ENCODE data around the gene CEP164. TPM values are rescaled to one million over a fixed set of nuclear protein-coding genes. Genes with fewer than 3 reads are reported as not detected.

Gene CEP164
- total RNA-seq, 4 donors from 2014 or later: 3.4 to 9.2 (median 5.8) TPM

DNA sequence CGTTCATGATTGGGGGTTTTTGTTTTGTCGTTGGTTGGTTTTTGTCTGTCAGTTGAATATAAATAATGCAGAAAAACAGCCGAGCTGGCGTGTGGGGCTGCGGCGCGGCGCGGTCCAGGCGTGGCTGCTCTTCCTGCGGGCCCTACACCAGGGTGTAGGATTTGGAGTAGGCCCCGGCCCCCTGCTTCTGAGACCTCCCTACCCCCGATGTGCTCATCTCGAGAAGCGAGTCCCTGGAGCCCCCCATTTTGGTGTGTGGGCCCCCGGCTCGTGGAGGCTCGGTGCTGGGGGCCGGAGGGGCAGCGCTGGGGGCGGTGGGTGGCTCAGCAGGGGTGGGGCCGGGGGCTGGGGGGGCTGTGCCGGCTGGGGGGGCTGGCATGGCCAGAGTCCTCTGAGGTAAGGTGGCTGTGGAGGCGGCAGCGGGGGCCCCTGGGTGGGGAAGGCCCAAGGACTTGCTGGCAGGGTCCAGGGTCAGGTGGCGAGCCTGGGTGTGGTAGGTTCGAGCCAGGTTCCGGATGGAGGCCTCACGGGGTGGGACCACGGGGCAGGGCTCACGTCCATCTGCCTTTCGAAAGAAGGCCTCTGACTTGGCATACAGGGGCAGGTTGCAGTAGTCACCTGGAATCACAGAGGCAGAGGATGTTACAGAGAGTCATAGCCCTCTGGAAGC is 100.7 kb downstream of the CEP164 start:
- no peak for TF ChIP-seq POLR2A (IDR thresholded peaks at IDR 0.05)
- TF ChIP-seq, protein P1, sequence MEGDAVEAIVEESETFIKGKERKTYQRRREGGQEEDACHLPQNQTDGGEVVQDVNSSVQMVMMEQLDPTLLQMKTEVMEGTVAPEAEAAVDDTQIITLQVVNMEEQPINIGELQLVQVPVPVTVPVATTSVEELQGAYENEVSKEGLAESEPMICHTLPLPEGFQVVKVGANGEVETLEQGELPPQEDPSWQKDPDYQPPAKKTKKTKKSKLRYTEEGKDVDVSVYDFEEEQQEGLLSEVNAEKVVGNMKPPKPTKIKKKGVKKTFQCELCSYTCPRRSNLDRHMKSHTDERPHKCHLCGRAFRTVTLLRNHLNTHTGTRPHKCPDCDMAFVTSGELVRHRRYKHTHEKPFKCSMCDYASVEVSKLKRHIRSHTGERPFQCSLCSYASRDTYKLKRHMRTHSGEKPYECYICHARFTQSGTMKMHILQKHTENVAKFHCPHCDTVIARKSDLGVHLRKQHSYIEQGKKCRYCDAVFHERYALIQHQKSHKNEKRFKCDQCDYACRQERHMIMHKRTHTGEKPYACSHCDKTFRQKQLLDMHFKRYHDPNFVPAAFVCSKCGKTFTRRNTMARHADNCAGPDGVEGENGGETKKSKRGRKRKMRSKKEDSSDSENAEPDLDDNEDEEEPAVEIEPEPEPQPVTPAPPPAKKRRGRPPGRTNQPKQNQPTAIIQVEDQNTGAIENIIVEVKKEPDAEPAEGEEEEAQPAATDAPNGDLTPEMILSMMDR (IDR thresholded peaks at IDR 0.05 in 4 of 5, conservative IDR thresholded peaks at IDR 0.05 in 1 of 5): no peak
- no peaks in the 10 kb centered on the region for H3K36me3 ChIP-seq
- no peak overlapping the region for H3K4me3 ChIP-seq
- in situ Hi-C loops (cut with MboI; ENCODE audit: low sequenced_read_pairs in 4 of 4) (loop anchor here in 3 of 4 donors (10.0 to 25.0 kb wide), 3 partner anchors 376 to 634 kb away; no protein-coding TSS in a partner anchor), intact Hi-C loops (cut with DNase I; ENCODE audit: low total_unique reads) (loop anchor here (5.0 to 10.0 kb wide), 2 partner anchors 389 to 516 kb away; no protein-coding TSS in a partner anchor)
- no peaks in the 10 kb centered on the region for H3K27me3 ChIP-seq
- no peaks in the 10 kb centered on the region for H3K9me3 ChIP-seq
- DNase-seq: no peak
- no peak for ATAC-seq
- no peaks in the 10 kb centered on the region for H3K4me1 ChIP-seq
- H3K27ac ChIP-seq: no peak overlapping the region

DNA sequence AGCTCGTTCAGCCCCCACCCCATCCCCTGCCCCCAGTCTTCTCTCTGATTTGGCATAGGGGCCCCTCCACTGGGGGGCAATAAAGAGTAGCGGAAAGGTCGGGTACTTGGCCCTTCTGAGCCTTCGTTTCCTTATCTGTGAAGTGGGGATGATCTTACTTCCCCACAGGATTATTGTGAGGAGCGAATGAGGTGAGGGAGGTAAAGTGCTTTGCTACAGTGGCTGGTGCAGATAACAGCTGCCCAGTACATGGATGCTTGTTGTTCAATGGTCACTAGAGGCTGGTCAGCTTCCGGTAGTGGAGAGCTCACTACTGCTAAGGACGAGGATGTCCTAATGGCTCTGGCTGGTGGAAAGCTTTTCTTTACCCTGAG is 101.2 kb downstream of the CEP164 start:
- TF ChIP-seq POLR2A (IDR thresholded peaks at IDR 0.05): no peak
- TF ChIP-seq, protein P1 (IDR thresholded peaks at IDR 0.05 in 4 of 5, conservative IDR thresholded peaks at IDR 0.05 in 1 of 5): no peak
- in situ Hi-C loops (cut with MboI; ENCODE audit: low sequenced_read_pairs in 4 of 4) (loop anchor here in 3 of 4 donors (10.0 to 25.0 kb wide), 3 partner anchors 376 to 633 kb away; no protein-coding TSS in a partner anchor), intact Hi-C loops (cut with DNase I; ENCODE audit: low total_unique reads) (loop anchor here (5.0 to 10.0 kb wide), 2 partner anchors 388 to 516 kb away; no protein-coding TSS in a partner anchor)
- H3K4me1 ChIP-seq: no peaks in the 10 kb centered on the region
- H3K36me3 ChIP-seq: no peaks in the 10 kb centered on the region
- no peak for DNase-seq
- H3K9me3 ChIP-seq: no peaks in the 10 kb centered on the region
- no peak overlapping the region for H3K4me3 ChIP-seq
- H3K27me3 ChIP-seq: no peaks in the 10 kb centered on the region
- H3K27ac ChIP-seq: no peak overlapping the region
- no peak for ATAC-seq

DNA sequence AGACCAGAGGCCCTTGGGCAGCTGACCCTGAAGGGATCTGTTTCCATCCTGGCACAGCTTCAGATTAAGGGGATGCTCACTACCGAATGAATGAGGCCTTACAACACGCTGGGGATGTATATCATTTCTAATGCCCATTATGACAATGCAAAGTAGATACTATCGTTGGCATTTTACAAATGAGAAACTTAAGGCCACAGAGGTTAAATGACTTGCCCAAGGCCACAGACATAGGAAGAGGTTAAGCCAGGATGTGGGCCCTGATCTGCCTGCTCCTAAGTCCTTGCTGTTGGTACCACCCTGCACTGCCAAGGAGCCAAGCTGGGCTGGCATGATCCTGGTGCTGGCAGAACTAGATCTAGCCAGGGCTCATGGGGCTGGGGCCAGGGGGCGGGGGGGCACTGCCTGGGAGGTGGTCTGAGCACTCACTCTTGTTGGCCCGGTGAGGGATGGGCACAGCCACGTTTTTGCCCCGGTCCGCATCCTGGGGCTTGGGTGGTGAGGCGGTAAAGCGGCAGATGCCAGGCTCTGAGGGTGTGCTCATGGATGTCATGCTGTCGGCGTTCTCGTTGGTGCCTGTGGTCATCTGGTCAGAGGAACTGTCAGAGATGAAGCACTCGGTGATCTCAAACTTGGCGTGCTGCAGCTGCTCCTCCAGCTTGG is 102.8 kb downstream of the CEP164 start:
- no peaks in the 10 kb centered on the region for H3K27me3 ChIP-seq
- no peaks in the 10 kb centered on the region for H3K4me1 ChIP-seq
- intact Hi-C loops (cut with DNase I; ENCODE audit: low total_unique reads): no loop called here
- TF ChIP-seq, protein P1 (IDR thresholded peaks at IDR 0.05 in 4 of 5, conservative IDR thresholded peaks at IDR 0.05 in 1 of 5): no peak
- TF ChIP-seq POLR2A (IDR thresholded peaks at IDR 0.05): no peak
- no peaks in the 10 kb centered on the region for H3K9me3 ChIP-seq
- ATAC-seq: no peak
- no peak for DNase-seq
- H3K27ac ChIP-seq: no peak overlapping the region
- no peaks in the 10 kb centered on the region for H3K36me3 ChIP-seq
- no peak overlapping the region for H3K4me3 ChIP-seq
- in situ Hi-C loops (cut with MboI; ENCODE audit: low sequenced_read_pairs in 4 of 4): loop anchor here in 1 of 4 donors (25.0 kb wide), 1 partner anchor 632 kb away; no protein-coding TSS in a partner anchor

DNA sequence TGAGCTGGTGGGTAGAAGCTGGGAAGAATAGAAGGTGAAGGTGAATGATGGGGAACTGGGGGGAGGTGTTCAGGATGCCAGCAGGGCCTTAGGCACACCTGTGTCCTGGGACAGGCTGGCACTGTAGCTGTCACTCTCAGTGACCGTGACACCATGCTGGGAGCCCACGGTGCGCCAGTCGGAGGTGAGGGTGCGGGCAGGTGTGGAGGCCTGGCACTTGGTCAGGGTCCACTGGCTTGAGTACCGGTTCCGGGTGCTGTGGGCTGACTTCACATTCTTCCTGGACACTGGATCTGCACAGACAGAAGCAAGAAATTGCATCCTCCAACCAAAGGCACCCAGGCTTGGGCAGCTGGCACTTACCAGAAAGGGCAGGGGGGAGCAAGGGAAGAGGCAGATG is 103.8 kb downstream of the CEP164 start:
- in situ Hi-C loops (cut with MboI; ENCODE audit: low sequenced_read_pairs in 4 of 4): loop anchor here in 1 of 4 donors (25.0 kb wide), 1 partner anchor 631 kb away; no protein-coding TSS in a partner anchor

More for the DNA sequence above, 103.8 kb downstream of the CEP164 start:
- DNase-seq: no peak
- no peak overlapping the region for H3K4me3 ChIP-seq
- H3K36me3 ChIP-seq: no peaks in the 10 kb centered on the region
- TF ChIP-seq, protein P1 (IDR thresholded peaks at IDR 0.05 in 4 of 5, conservative IDR thresholded peaks at IDR 0.05 in 1 of 5): no peak
- no peak for TF ChIP-seq POLR2A (IDR thresholded peaks at IDR 0.05)
- intact Hi-C loops (cut with DNase I; ENCODE audit: low total_unique reads): no loop called here
- H3K27ac ChIP-seq: no peak overlapping the region
- H3K4me1 ChIP-seq: no peaks in the 10 kb centered on the region
- H3K27me3 ChIP-seq: no peaks in the 10 kb centered on the region
- no peak for ATAC-seq
- H3K9me3 ChIP-seq: no peaks in the 10 kb centered on the region

Measured in gastrocnemius medialis (tissue), 4 donors.